H9 (cell line): ENCODE measurements around the gene OR4D1. TPM values are rescaled to one million over a fixed set of nuclear protein-coding genes. Genes with fewer than 3 reads are reported as not detected.

Experiments used
- DNase-seq: peaks from one replicate; pipeline ENCODE4 v3.0.0-alpha.2; 2017
- H2AFZ ChIP-seq: one replicate; pipeline ENCODE4 v1.6.1; 2013; ENCODE audit warnings: mild to moderate bottlenecking, low read length, control low read depth, moderate library complexity
- H2AK5ac ChIP-seq: 2 replicates; pipeline ENCODE4 v1.6.1; 2013; ENCODE audit warnings: low read length, control low read depth, mixed read lengths; ENCODE audit not compliant: insufficient read length
- H2BK120ac ChIP-seq: one replicate; pipeline ENCODE4 v1.6.1; 2013; ENCODE audit warnings: low read depth, mild to moderate bottlenecking, low read length, control low read depth, inconsistent platforms; ENCODE audit not compliant: poor library complexity, severe bottlenecking
- H2BK12ac ChIP-seq: 2 replicates; pipeline ENCODE4 v1.6.1; 2013; ENCODE audit warnings: low read length, control low read depth, mixed read lengths, low read depth; ENCODE audit not compliant: insufficient read length
- H2BK15ac ChIP-seq: 2 replicates; pipeline ENCODE4 v1.6.1; 2013; ENCODE audit warnings: low read depth, low read length, control low read depth
- H2BK20ac ChIP-seq: one replicate; pipeline ENCODE4 v1.6.1; 2013; ENCODE audit warnings: low read depth, mild to moderate bottlenecking, low read length, control low read depth, inconsistent platforms; ENCODE audit not compliant: poor library complexity, severe bottlenecking
- H2BK5ac ChIP-seq: 2 replicates; pipeline ENCODE4 v1.6.1; 2013; ENCODE audit warnings: low read length, control low read depth, mixed read lengths; ENCODE audit not compliant: insufficient read length
- H3K14ac ChIP-seq: 2 replicates; pipeline ENCODE4 v1.6.1; 2013; ENCODE audit warnings: low read length, control low read depth; ENCODE audit not compliant: insufficient read depth
- H3K18ac ChIP-seq: 2 replicates; pipeline ENCODE4 v1.6.1; 2013; ENCODE audit warnings: low read depth, mild to moderate bottlenecking, mixed read lengths, low read length, control low read depth; ENCODE audit not compliant: insufficient read length
- H3K23ac ChIP-seq: 2 replicates; pipeline ENCODE4 v1.6.1; 2013; ENCODE audit warnings: low read length, control low read depth, mixed read lengths, low read depth; ENCODE audit not compliant: insufficient read length
- H3K23me2 ChIP-seq: 2 replicates; pipeline ENCODE4 v1.6.1; 2013; ENCODE audit warnings: low read depth, mild to moderate bottlenecking, mixed read lengths, low read length, control low read depth; ENCODE audit not compliant: insufficient read length, poor library complexity, severe bottlenecking
- H3K27ac ChIP-seq: 2 replicates; pipeline ENCODE4 v1.5.1; 2013; ENCODE audit warnings: low read length, control low read depth, mixed read lengths, low read depth; ENCODE audit not compliant: insufficient read length
- H3K27me3 ChIP-seq: 2 replicates; pipeline ENCODE4 v1.6.1; 2013; ENCODE audit warnings: low read length, control low read depth, inconsistent platforms; ENCODE audit not compliant: insufficient read depth
- H3K4ac ChIP-seq: 2 replicates; pipeline ENCODE4 v1.6.1; 2013; ENCODE audit warnings: low read depth, mild to moderate bottlenecking, control low read depth, inconsistent platforms, low read length, moderate library complexity
- H3K4me1 ChIP-seq: 2 replicates; pipeline ENCODE4 v1.6.1; 2013; ENCODE audit warnings: low read length, control low read depth, inconsistent platforms; ENCODE audit not compliant: insufficient read depth
- H3K4me2 ChIP-seq: 2 replicates; pipeline ENCODE4 v1.6.1; 2013; ENCODE audit warnings: low read length, control low read depth, mixed read lengths; ENCODE audit not compliant: insufficient read length, insufficient read depth
- H3K56ac ChIP-seq: 2 replicates; pipeline ENCODE4 v1.6.1; 2013; ENCODE audit warnings: low read depth, mild to moderate bottlenecking, mixed read lengths, low read length, control low read depth; ENCODE audit not compliant: insufficient read length
- H3K79me1 ChIP-seq: 2 replicates; pipeline ENCODE4 v1.6.1; 2013; ENCODE audit warnings: low read depth, mild to moderate bottlenecking, moderate library complexity, low read length, control low read depth, inconsistent platforms; ENCODE audit not compliant: insufficient read depth, poor library complexity, severe bottlenecking
- H3K79me2 ChIP-seq: 2 replicates; pipeline ENCODE4 v1.6.1; 2013; ENCODE audit warnings: low read length, control low read depth, inconsistent platforms; ENCODE audit not compliant: insufficient read depth
- H3K9ac ChIP-seq: 2 replicates; pipeline ENCODE4 v1.6.1; 2013; ENCODE audit warnings: low read length, control low read depth, mixed read lengths; ENCODE audit not compliant: insufficient read length; ENCODE audit errors: extremely low read depth
- H3K9me3 ChIP-seq: one replicate; pipeline ENCODE4 v1.6.1; 2013; ENCODE audit warnings: low read depth, low read length, inconsistent platforms; ENCODE audit not compliant: control insufficient read depth
- H3T11ph ChIP-seq: one replicate; pipeline ENCODE4 v1.6.1; 2013; ENCODE audit warnings: mild to moderate bottlenecking, low read length, control low read depth, inconsistent platforms
- H4K20me1 ChIP-seq: one replicate; pipeline ENCODE4 v1.6.1; 2013; ENCODE audit not compliant: control insufficient read depth, insufficient read length, insufficient read depth
- H4K5ac ChIP-seq: 2 replicates; pipeline ENCODE4 v1.6.1; 2013; ENCODE audit warnings: low read depth, mild to moderate bottlenecking, mixed read lengths, low read length, control low read depth; ENCODE audit not compliant: insufficient read length
- H4K8ac ChIP-seq: replicated peaks from 2 replicates; pipeline ENCODE4 v1.6.1; 2013; ENCODE audit warnings: low read length, control low read depth, mixed read lengths, low read depth; ENCODE audit not compliant: insufficient read length
- H4K91ac ChIP-seq: 2 replicates; pipeline ENCODE4 v1.6.1; 2013; ENCODE audit warnings: low read depth, mild to moderate bottlenecking, moderate library complexity, mixed read lengths, low read length, control low read depth; ENCODE audit not compliant: insufficient read length
- H3K27ac Mint-ChIP-seq, 3 experiments: 2 replicates in 2 of 3; 3 replicates in 1 of 3; pipeline ENCODE4 v1.8.0; 2020 to 2021; ENCODE audit warnings: mixed read lengths in 3 of 3, mild to moderate bottlenecking in 1 of 3, moderate library complexity in 1 of 3
- H3K27me3 Mint-ChIP-seq: 2 replicates; pipeline ENCODE4 v1.8.0; 2021; ENCODE audit warnings: low read depth, mild to moderate bottlenecking, moderate library complexity, mixed read lengths
- H3K36me3 Mint-ChIP-seq, 3 experiments: 2 replicates in 2 of 3; 3 replicates in 1 of 3; pipeline ENCODE4 v1.8.0; 2020 to 2021; ENCODE audit warnings: low read depth in 3 of 3, mixed read lengths in 3 of 3; ENCODE audit not compliant: insufficient read depth in 1 of 3
- H3K4me1 Mint-ChIP-seq, 2 experiments: 2 replicates each; pipeline ENCODE4 v1.8.0; 2020; ENCODE audit warnings: mixed read lengths in 2 of 2
- H3K4me3 Mint-ChIP-seq, 2 experiments: 2 replicates in 1 of 2; 3 replicates in 1 of 2; pipeline ENCODE4 v1.8.0; 2020 to 2021; ENCODE audit warnings: mild to moderate bottlenecking in 2 of 2, mixed read lengths in 2 of 2, moderate library complexity in 1 of 2
- H3K9me3 Mint-ChIP-seq, 2 experiments: 2 replicates in 1 of 2; 3 replicates in 1 of 2; pipeline ENCODE4 v1.8.0; 2020; ENCODE audit warnings: mild to moderate bottlenecking in 2 of 2, mixed read lengths in 2 of 2, moderate library complexity in 1 of 2
- WGBS: extraction: QIAGEN DNeasy Blood & Tissue Kit; methylation state at CpG from one replicate; pipeline ENCODE4 v1.1.7; 2013; ENCODE audit warnings: missing lambda C conversion rate, low lambda C conversion rate, mixed read lengths; ENCODE audit not compliant: insufficient read length; ENCODE audit errors: extremely low coverage; 5-methylcytosine and 5-hydroxymethylcytosine counted together
- total RNA-seq: library from RNA; stranded (reverse); gene quantifications from 2 replicates; pipeline ENCODE4 v1.2.1, GENCODE V29; 2021
- TF ChIP-seq, protein P1 (sequence below): fragments of 200-600 bp; sonication (generic); conservative IDR thresholded peaks from 3 replicates; pipeline ENCODE4 v1.8.0; 2021; ENCODE audit warnings: antibody characterized with exemption, mild to moderate bottlenecking

The OR4D1 gene
- total RNA-seq, 1 experiment from 2014 or later: 0.11 TPM

DNA sequence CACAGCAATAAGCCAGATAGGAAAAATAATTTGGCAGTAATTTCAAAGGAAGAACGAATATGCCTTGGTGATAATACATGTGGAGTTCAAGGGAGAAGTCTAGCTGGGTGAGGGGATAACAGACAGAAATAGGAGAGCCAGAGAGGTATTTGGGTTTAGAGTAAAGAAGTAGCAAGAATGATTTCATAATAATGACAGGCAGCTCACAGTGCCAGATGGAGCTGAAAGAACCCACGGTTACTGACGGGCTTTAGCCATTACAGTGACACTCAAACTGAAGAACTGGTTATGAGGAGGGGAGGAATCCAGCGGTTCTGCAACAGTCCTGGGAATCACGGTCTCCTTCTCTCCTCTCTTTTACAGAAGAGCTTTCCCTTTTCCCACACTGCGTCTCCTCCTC, 2.2 kb downstream of the OR4D1 start:
- no peak overlapping the region for H3K56ac ChIP-seq
- H3K9ac ChIP-seq: no peak overlapping the region
- no peak for DNase-seq
- H2BK5ac ChIP-seq: no peak overlapping the region
- no peak overlapping the region for H4K5ac ChIP-seq
- no peak overlapping the region for H2BK15ac ChIP-seq
- H2BK12ac ChIP-seq: no peak overlapping the region
- no peak overlapping the region for H3K4ac ChIP-seq
- no peak overlapping the region for H3K14ac ChIP-seq
- no peaks in the 10 kb centered on the region for H3K23me2 ChIP-seq
- no peak overlapping the region for H4K8ac ChIP-seq
- H2BK20ac ChIP-seq: no peak overlapping the region
- Mint-ChIP-seq H3K4me1 (peaks cover 3 to 7% of the 10 kb centered on the region in 2 experiments), H3K27ac (no peak overlapping the region), H3K4me3 (no peak overlapping the region), H3K27me3 (peaks cover 81% of the 10 kb centered on the region), H3K36me3 (no peaks in the 10 kb centered on the region), H3K9me3 (peaks cover 0 to 3% of the 10 kb centered on the region in 2 experiments; a peak in 2 of 5 replicates)
- no peak overlapping the region for H3K23ac ChIP-seq
- no peaks in the 10 kb centered on the region for H3K79me1 ChIP-seq
- no peaks in the 10 kb centered on the region for H3K9me3 ChIP-seq
- no peak overlapping the region for H2BK120ac ChIP-seq
- peaks cover 3% of the 10 kb centered on the region; the same call in 1 of the 2 replicates for H3K4me1 ChIP-seq
- H4K20me1 ChIP-seq: no peaks in the 10 kb centered on the region
- no peak overlapping the region for H3K4me2 ChIP-seq
- no CpG with 5 or more reads among the region's 6 CpGs for WGBS
- H3K18ac ChIP-seq: no peak overlapping the region
- no peak overlapping the region for H2AFZ ChIP-seq
- TF ChIP-seq, protein P1, sequence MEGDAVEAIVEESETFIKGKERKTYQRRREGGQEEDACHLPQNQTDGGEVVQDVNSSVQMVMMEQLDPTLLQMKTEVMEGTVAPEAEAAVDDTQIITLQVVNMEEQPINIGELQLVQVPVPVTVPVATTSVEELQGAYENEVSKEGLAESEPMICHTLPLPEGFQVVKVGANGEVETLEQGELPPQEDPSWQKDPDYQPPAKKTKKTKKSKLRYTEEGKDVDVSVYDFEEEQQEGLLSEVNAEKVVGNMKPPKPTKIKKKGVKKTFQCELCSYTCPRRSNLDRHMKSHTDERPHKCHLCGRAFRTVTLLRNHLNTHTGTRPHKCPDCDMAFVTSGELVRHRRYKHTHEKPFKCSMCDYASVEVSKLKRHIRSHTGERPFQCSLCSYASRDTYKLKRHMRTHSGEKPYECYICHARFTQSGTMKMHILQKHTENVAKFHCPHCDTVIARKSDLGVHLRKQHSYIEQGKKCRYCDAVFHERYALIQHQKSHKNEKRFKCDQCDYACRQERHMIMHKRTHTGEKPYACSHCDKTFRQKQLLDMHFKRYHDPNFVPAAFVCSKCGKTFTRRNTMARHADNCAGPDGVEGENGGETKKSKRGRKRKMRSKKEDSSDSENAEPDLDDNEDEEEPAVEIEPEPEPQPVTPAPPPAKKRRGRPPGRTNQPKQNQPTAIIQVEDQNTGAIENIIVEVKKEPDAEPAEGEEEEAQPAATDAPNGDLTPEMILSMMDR: no peak
- no peaks in the 10 kb centered on the region for H3K79me2 ChIP-seq
- no peak overlapping the region for H4K91ac ChIP-seq
- H3K27ac ChIP-seq: no peak overlapping the region
- no peak overlapping the region for H2AK5ac ChIP-seq
- H3K27me3 ChIP-seq: no peaks in the 10 kb centered on the region
- H3T11ph ChIP-seq: no peak overlapping the region
